ENCODE measurements around the gene DEFB132. TPM values are rescaled to one million over a fixed set of nuclear protein-coding genes. Genes with fewer than 3 reads are reported as not detected.

The DEFB132 gene
- total RNA-seq, 4 donors from 2014 or later, result not detected

DNA sequence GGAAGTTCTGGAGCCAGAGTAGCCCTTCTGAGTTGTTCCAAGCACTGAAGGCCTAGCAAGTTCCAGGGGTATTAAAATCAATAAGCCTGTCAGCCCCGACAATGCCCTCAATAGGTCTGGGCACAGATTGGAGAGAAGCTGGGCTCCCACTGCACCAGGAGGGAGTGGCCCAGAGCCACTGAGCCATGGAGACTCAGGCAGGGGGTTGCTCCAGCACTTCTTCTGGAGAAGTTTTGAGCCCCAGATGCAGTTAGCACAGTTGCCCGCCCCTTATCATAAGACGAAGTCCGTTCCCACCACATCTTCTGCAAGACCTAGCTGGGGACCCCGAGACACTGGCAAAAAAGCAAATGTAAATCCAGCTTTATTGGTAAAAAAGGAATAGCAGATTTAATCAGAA lies 13.0 kb downstream of the DEFB132 start:
- WGBS, 2 donors, result 90% methylated on average over 5 of the region's 5 CpGs
- intact Hi-C loops (cut with DNase I; ENCODE audit: low total_unique reads), result no loop called here
- peak in 1 of 2 donors; percentile 69 for DNase-seq (ENCODE audit: low spot score in 2 of 2)
- H3K4me3 ChIP-seq (ENCODE audit: low read depth, poor library complexity, severe bottlenecking), result no peak overlapping the region
- TF ChIP-seq POLR2A (IDR thresholded peaks at IDR 0.05), result no peak
- TF ChIP-seq, protein P1, sequence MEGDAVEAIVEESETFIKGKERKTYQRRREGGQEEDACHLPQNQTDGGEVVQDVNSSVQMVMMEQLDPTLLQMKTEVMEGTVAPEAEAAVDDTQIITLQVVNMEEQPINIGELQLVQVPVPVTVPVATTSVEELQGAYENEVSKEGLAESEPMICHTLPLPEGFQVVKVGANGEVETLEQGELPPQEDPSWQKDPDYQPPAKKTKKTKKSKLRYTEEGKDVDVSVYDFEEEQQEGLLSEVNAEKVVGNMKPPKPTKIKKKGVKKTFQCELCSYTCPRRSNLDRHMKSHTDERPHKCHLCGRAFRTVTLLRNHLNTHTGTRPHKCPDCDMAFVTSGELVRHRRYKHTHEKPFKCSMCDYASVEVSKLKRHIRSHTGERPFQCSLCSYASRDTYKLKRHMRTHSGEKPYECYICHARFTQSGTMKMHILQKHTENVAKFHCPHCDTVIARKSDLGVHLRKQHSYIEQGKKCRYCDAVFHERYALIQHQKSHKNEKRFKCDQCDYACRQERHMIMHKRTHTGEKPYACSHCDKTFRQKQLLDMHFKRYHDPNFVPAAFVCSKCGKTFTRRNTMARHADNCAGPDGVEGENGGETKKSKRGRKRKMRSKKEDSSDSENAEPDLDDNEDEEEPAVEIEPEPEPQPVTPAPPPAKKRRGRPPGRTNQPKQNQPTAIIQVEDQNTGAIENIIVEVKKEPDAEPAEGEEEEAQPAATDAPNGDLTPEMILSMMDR (IDR thresholded peaks at IDR 0.05), result no peak

DNA sequence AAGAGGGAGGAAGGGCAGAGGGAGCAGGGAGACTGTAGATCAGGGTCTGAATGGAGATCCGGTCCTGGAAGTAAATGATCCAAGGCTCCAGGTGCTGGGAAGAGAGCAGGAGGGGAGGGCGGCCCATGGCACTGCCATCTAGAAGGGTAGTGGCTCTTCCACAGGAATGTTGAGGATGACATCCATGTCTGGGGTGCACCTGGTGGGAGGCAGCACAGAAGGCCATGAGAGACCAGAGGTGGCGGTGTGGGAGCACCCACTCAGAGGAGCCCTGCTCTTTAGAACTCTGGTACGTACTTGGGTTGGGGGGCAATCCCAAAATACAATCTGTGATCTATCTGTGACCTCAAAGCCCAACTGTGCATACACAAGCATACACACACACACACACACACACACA lies 13.5 kb downstream of the DEFB132 start:
- intact Hi-C loops (cut with DNase I; ENCODE audit: low total_unique reads), result no loop called here
- WGBS, 2 donors, result 88 to 96% methylated on average over 4 of the region's 4 CpGs
- DNase-seq (ENCODE audit: low spot score in 2 of 2), result peak in 1 of 2 donors; percentile 53
- no peak overlapping the region for H3K4me3 ChIP-seq (ENCODE audit: low read depth, poor library complexity, severe bottlenecking)
- no peak for TF ChIP-seq POLR2A (IDR thresholded peaks at IDR 0.05)
- TF ChIP-seq, protein P1 (IDR thresholded peaks at IDR 0.05), result no peak

- TF ChIP-seq POLR2A (IDR thresholded peaks at IDR 0.05), result no peak
- TF ChIP-seq, protein P1 (IDR thresholded peaks at IDR 0.05), result no peak
- DNase-seq (ENCODE audit: low spot score in 2 of 2), result no peak
- intact Hi-C loops (cut with DNase I; ENCODE audit: low total_unique reads), result no loop called here
- H3K4me3 ChIP-seq (ENCODE audit: low read depth, poor library complexity, severe bottlenecking), result no peak overlapping the region
These were observed 14.0 kb downstream of the DEFB132 start for GRCh38 chr20:271528-271927.

- no peak overlapping the region for H3K4me3 ChIP-seq (ENCODE audit: low read depth, poor library complexity, severe bottlenecking)
- DNase-seq (ENCODE audit: low spot score in 2 of 2), result no peak
- TF ChIP-seq POLR2A (IDR thresholded peaks at IDR 0.05), result no peak
- TF ChIP-seq, protein P1 (IDR thresholded peaks at IDR 0.05), result no peak
- intact Hi-C loops (cut with DNase I; ENCODE audit: low total_unique reads), result no loop called here
These were observed 15.2 kb downstream of the DEFB132 start for GRCh38 chr20:272718-273117.

- DNase-seq (ENCODE audit: low spot score in 2 of 2), result no peak
- no peak overlapping the region for H3K4me3 ChIP-seq (ENCODE audit: low read depth, poor library complexity, severe bottlenecking)
- intact Hi-C loops (cut with DNase I; ENCODE audit: low total_unique reads), result no loop called here
- 91% methylated on average over 3 of the region's 3 CpGs for WGBS, 2 donors
- TF ChIP-seq POLR2A (IDR thresholded peaks at IDR 0.05), result no peak
- TF ChIP-seq, protein P1 (IDR thresholded peaks at IDR 0.05), result no peak
These were observed 16.4 kb downstream of the DEFB132 start for GRCh38 chr20:273884-274283.

DNA sequence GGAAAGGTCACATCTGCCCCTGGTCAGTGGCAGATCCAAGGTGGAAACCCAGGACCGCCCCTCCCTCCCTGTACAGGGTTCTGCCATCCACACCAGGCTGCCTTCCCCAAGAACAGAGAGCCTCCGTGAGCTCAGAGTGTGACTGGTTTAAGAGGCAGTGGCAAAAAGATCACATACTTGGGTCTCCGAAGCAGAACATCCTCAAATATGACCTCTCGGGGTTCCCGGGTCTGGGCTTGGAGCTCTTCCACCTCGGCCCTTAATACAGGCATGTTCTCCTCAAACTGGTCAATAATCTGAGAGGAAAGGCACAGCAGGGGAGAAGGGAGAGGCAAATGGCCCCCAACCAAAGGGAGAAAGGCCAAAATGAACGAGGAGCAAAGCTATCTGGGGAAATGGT lies 18.3 kb downstream of the DEFB132 start:
- TF ChIP-seq POLR2A (IDR thresholded peaks at IDR 0.05), result no peak
- TF ChIP-seq, protein P1 (IDR thresholded peaks at IDR 0.05), result no peak
- 95 to 97% methylated on average over 7 of the region's 7 CpGs for WGBS, 2 donors
- H3K4me3 ChIP-seq (ENCODE audit: low read depth, poor library complexity, severe bottlenecking), result no peak overlapping the region
- intact Hi-C loops (cut with DNase I; ENCODE audit: low total_unique reads), result no loop called here
- DNase-seq (ENCODE audit: low spot score in 2 of 2), result peak in 1 of 2 donors; percentile 46
